Measurements from ENCODE around the gene PRKAB1. TPM values are rescaled to one million over a fixed set of nuclear protein-coding genes. Genes with fewer than 3 reads are reported as not detected.

PRKAB1 gene
- total RNA-seq, 1 experiment from 2014 or later = 30.0 TPM

- H3K27me3 ChIP-seq (ENCODE audit: insufficient read depth, low read depth) = no peaks in the 10 kb centered on the region
- TF ChIP-seq EZH2 (IDR thresholded peaks at IDR 0.05; ENCODE audit: low read depth) (no peak), CTCF (conservative IDR thresholded peaks at IDR 0.05) (no peak)
- H3K4me1 ChIP-seq (replicated peaks; ENCODE audit: insufficient read depth) = no peaks in the 10 kb centered on the region
- ChIA-PET POLR2A (ENCODE audit: unreplicated experiment) (no interaction called here), CTCF (no interaction called here)
- no TSS peak for BruUV-seq (replicated peaks)
- no peaks in the 10 kb centered on the region for H3K79me2 ChIP-seq (ENCODE audit: low read depth)
- peaks cover 20% of the 10 kb centered on the region for H3K36me3 ChIP-seq (ENCODE audit: low read depth)
- no peaks in the 10 kb centered on the region; the same call in 1 of the 2 replicates for H3F3A ChIP-seq (ENCODE audit: insufficient read depth, low read depth)
- no peaks in the 10 kb centered on the region for H4K20me1 ChIP-seq (ENCODE audit: insufficient read depth)
- H3K27ac ChIP-seq = no peak overlapping the region
- H3K9me3 ChIP-seq (ENCODE audit: insufficient read depth, low read depth) = no peaks in the 10 kb centered on the region
- DNase-seq = peak in 1 of 2 experiments; percentile 34
- H2AFZ ChIP-seq = no peak overlapping the region
- H3K4me3 ChIP-seq = no peak overlapping the region
- intact Hi-C loops (cut with micrococcal nuclease; ENCODE audit: unreplicated experiment) = no loop called here
- H3K9me2 ChIP-seq (ENCODE audit: insufficient read depth) = no peaks in the 10 kb centered on the region
- H3K4me2 ChIP-seq = no peak overlapping the region
Observed at GRCh38 chr12:119681728-119682638, 14.1 kb downstream of the PRKAB1 start.

- no peak overlapping the region for H2AFZ ChIP-seq
- DNase-seq = no peak
- peaks cover 14% of the 10 kb centered on the region; the same call in 1 of the 2 replicates for H3K36me3 ChIP-seq (ENCODE audit: low read depth)
- H3K9me2 ChIP-seq (ENCODE audit: insufficient read depth) = no peaks in the 10 kb centered on the region
- H3K4me2 ChIP-seq = no peak overlapping the region
- H4K20me1 ChIP-seq (ENCODE audit: insufficient read depth) = no peaks in the 10 kb centered on the region
- intact Hi-C loops (cut with micrococcal nuclease; ENCODE audit: unreplicated experiment) = no loop called here
- no peak overlapping the region for H3K4me3 ChIP-seq
- POLR2A ChIA-PET (ENCODE audit: unreplicated experiment) = no interaction called here
- H3K27me3 ChIP-seq (ENCODE audit: insufficient read depth, low read depth) = no peaks in the 10 kb centered on the region
- TF ChIP-seq EZH2 (IDR thresholded peaks at IDR 0.05; ENCODE audit: low read depth) (no peak), CTCF (conservative IDR thresholded peaks at IDR 0.05) (no peak)
- no TSS peak for BruUV-seq (replicated peaks)
- no peaks in the 10 kb centered on the region for H3K9me3 ChIP-seq (ENCODE audit: insufficient read depth, low read depth)
- CTCF ChIA-PET = no interaction called here
- H3F3A ChIP-seq (ENCODE audit: insufficient read depth, low read depth) = no peaks in the 10 kb centered on the region; the same call in 1 of the 2 replicates
- H3K79me2 ChIP-seq (ENCODE audit: low read depth) = no peaks in the 10 kb centered on the region
- H3K4me1 ChIP-seq (replicated peaks; ENCODE audit: insufficient read depth) = no peaks in the 10 kb centered on the region
- H3K27ac ChIP-seq = no peak overlapping the region
Observed at GRCh38 chr12:119682639-119683252, 14.8 kb downstream of the PRKAB1 start.

- H3K4me1 ChIP-seq (replicated peaks; ENCODE audit: insufficient read depth) = no peaks in the 10 kb centered on the region
- peaks cover 7% of the 10 kb centered on the region; the same call in 1 of the 2 replicates for H3K36me3 ChIP-seq (ENCODE audit: low read depth)
- H3F3A ChIP-seq (ENCODE audit: insufficient read depth, low read depth) = no peaks in the 10 kb centered on the region; the same call in 1 of the 2 replicates
- DNase-seq = no peak
- ChIA-PET POLR2A (ENCODE audit: unreplicated experiment) (no interaction called here), CTCF (no interaction called here)
- no peaks in the 10 kb centered on the region for H3K9me3 ChIP-seq (ENCODE audit: insufficient read depth, low read depth)
- H3K4me3 ChIP-seq = no peak overlapping the region
- H3K27me3 ChIP-seq (ENCODE audit: insufficient read depth, low read depth) = no peaks in the 10 kb centered on the region
- no peak overlapping the region for H2AFZ ChIP-seq
- intact Hi-C loops (cut with micrococcal nuclease; ENCODE audit: unreplicated experiment) = no loop called here
- no peaks in the 10 kb centered on the region for H4K20me1 ChIP-seq (ENCODE audit: insufficient read depth)
- BruUV-seq (replicated peaks) = no TSS peak
- H3K27ac ChIP-seq = no peak overlapping the region
- H3K79me2 ChIP-seq (ENCODE audit: low read depth) = no peaks in the 10 kb centered on the region
- TF ChIP-seq CTCF (conservative IDR thresholded peaks at IDR 0.05) (no peak), EZH2 (IDR thresholded peaks at IDR 0.05; ENCODE audit: low read depth) (no peak)
- no peak overlapping the region for H3K4me2 ChIP-seq
- no peaks in the 10 kb centered on the region for H3K9me2 ChIP-seq (ENCODE audit: insufficient read depth)
Observed at GRCh38 chr12:119683413-119683812, 15.5 kb downstream of the PRKAB1 start.
